NT2/D1 (cell line): ENCODE data around the gene NOP16.

Experiments
- DNase-seq: peaks from one replicate; pipeline ENCODE4 v3.0.0-alpha.2; 2011; ENCODE audit warnings: low read depth, low spot score
- H3K27me3 ChIP-seq: 2 replicates; pipeline ENCODE4 v1.6.0; 2011; ENCODE audit warnings: mild to moderate bottlenecking; ENCODE audit not compliant: insufficient read length, insufficient read depth
- H3K36me3 ChIP-seq: 2 replicates; pipeline ENCODE4 v1.6.1; 2011; ENCODE audit warnings: mild to moderate bottlenecking, low read length, mixed read lengths; ENCODE audit not compliant: insufficient read depth, insufficient read length
- H3K4me1 ChIP-seq: 2 replicates; pipeline ENCODE4 v1.5.1; 2011; ENCODE audit not compliant: insufficient read depth, insufficient read length
- H3K4me3 ChIP-seq: 2 replicates; pipeline ENCODE4 v1.5.1; 2011; ENCODE audit warnings: low read depth; ENCODE audit not compliant: insufficient read length
- H3K9ac ChIP-seq: 2 replicates; pipeline ENCODE4 v1.6.0; 2011; ENCODE audit warnings: low read depth; ENCODE audit not compliant: insufficient read length
- H3K9me3 ChIP-seq: 2 replicates; pipeline ENCODE4 v1.5.1; 2011; ENCODE audit warnings: mild to moderate bottlenecking, low read length; ENCODE audit not compliant: insufficient read depth
- SUZ12 ChIP-seq: IDR thresholded peaks from 2 replicates; pipeline ENCODE4 v1.6.1; 2011; ENCODE audit not compliant: insufficient read length, insufficient read depth; ENCODE audit errors: extremely low read depth
- YY1 ChIP-seq: IDR thresholded peaks from 2 replicates; pipeline ENCODE4 v1.6.1; 2011; ENCODE audit not compliant: insufficient read length, insufficient read depth
- ZNF274 ChIP-seq: IDR thresholded peaks from 2 replicates; pipeline ENCODE4 v1.6.1; 2011; ENCODE audit warnings: mild to moderate bottlenecking, low read depth, low read length

The NOP16 gene

DNA sequence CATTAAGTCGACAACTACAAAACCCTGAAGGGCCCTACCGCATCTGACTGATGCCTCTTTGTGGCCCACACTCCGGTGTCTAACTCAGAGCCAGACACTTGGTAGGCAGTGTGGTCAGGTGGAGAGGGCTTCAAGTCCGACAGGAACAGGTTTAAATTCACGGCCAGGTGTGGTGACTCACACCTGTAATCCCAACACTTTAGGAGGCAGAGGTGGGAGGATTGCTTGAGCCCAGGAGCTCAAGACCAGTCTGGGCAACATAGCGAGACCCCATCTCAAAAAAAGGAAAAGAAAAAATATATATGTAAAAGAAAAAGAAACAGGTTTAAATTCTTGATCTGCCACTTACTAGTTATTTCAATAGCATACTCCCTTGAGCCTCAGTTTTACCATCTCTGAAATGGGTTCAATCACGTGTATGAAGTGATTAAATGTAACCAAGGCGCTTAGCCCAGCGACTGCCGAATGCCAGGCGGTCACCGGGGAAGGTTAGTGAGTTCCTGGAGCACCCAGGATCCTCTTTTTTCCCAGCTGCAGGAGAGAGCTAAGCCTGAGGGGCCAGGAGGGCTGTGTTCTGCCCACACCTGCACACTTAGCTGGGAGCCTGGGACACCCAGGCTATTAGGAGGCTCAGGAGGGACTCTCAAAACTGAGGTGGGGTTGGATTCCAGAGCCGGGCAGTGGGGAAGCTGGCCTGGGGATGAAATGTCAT is 27.0 kb upstream of the NOP16 start:
- peak overlapping the region; percentile 74 for H3K4me3 ChIP-seq
- no peak for DNase-seq

DNA sequence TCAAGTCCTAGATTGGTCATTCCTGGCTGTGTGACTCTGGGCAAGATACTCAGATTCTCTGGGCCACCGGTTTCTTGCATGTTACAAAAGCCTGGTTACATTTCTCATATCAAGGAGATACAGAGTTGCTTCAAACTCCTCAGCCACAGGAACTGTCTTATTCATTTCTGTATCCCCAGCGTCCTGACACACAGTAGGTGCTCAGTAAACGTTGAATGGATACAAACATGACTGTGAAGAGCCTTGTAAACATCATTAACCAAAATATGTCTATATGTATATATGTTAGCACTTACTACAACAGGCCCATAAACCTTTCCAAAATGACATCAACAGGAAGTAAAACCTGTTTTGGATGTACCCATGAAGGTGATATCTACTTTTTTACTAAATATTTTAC is 26.3 kb upstream of the NOP16 start:
- Histone ChIP-seq H3K27me3 (peaks cover 9% of the 10 kb centered on the region), H3K4me1 (peaks cover 3% of the 10 kb centered on the region), H3K9me3 (peaks cover 15% of the 10 kb centered on the region; the same call in 1 of the 2 replicates), H3K4me3 (no peak overlapping the region), H3K9ac (no peak overlapping the region), H3K36me3 (peaks cover 17% of the 10 kb centered on the region)
- TF ChIP-seq YY1 = no peak
- no peak for TF ChIP-seq ZNF274
- TF ChIP-seq SUZ12 = no peak
- DNase-seq = no peak

More for the DNA sequence above, 27.0 kb upstream of the NOP16 start:
- H3K36me3 ChIP-seq = peaks cover 10% of the 10 kb centered on the region
- peaks cover 19% of the 10 kb centered on the region for H3K9me3 ChIP-seq
- H3K9ac ChIP-seq = peak overlapping the region; percentile 82
- H3K27me3 ChIP-seq = peaks cover 9% of the 10 kb centered on the region
- H3K4me1 ChIP-seq = peaks cover 3% of the 10 kb centered on the region
- TF ChIP-seq SUZ12 = no peak
- no peak for TF ChIP-seq YY1
- no peak for TF ChIP-seq ZNF274

DNA sequence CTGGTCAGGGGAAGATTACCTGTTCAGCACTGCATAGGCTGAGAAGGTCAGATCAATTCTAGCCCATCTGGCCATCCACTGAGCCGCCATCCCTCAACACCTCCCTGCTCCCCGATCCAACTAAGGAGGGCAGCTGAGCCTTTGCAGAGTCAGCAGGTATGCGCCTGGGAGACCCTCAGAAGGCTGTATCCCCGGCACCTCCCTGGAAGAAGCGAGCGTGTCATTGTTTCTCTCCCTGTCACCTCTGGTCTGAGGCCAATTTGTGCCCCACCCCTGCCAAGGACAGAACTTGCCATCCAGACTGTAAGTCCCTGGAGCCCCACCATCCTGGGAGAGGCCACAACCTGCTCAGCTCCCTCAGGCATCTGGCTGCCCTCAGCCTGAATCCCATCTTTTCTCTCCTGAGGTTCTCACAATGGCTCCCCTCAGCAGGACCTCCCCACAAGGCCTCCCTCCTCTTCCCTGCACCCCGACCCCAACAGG is 25.4 kb upstream of the NOP16 start:
- TF ChIP-seq SUZ12 = no peak
- TF ChIP-seq YY1 = no peak
- TF ChIP-seq ZNF274 = no peak
- peaks cover 3% of the 10 kb centered on the region for H3K4me1 ChIP-seq
- no peak for DNase-seq

DNA sequence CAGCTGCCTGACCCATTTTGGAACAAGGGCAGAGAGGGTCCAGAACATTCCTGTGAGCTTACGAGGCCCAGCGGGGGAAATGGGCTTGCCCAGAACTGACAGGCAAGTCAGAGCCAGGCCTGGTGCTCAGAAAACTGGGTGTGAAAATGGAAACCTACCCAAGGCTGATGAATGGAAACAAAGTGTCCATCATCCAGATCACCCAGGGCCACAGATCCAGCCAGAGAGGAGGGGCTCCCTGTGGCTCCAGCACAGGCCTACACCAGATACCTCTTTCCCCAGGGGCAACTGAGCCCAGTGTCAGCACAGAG is 24.8 kb upstream of the NOP16 start:
- H3K4me3 ChIP-seq = no peak overlapping the region
- TF ChIP-seq SUZ12 (no peak), ZNF274 (no peak), YY1 (no peak)
- no peak for DNase-seq
- peaks cover 19% of the 10 kb centered on the region for H3K36me3 ChIP-seq
- H3K9me3 ChIP-seq = peaks cover 14% of the 10 kb centered on the region; the same call in 1 of the 2 replicates
- H3K4me1 ChIP-seq = peaks cover 3% of the 10 kb centered on the region
- peaks cover 9% of the 10 kb centered on the region for H3K27me3 ChIP-seq
- peak overlapping the region; percentile 10 for H3K9ac ChIP-seq

More for the DNA sequence above, 25.4 kb upstream of the NOP16 start:
- H3K9ac ChIP-seq = no peak overlapping the region
- peaks cover 15% of the 10 kb centered on the region; the same call in 1 of the 2 replicates for H3K9me3 ChIP-seq
- H3K4me3 ChIP-seq = no peak overlapping the region
- peaks cover 9% of the 10 kb centered on the region for H3K27me3 ChIP-seq
- peaks cover 19% of the 10 kb centered on the region for H3K36me3 ChIP-seq

DNA sequence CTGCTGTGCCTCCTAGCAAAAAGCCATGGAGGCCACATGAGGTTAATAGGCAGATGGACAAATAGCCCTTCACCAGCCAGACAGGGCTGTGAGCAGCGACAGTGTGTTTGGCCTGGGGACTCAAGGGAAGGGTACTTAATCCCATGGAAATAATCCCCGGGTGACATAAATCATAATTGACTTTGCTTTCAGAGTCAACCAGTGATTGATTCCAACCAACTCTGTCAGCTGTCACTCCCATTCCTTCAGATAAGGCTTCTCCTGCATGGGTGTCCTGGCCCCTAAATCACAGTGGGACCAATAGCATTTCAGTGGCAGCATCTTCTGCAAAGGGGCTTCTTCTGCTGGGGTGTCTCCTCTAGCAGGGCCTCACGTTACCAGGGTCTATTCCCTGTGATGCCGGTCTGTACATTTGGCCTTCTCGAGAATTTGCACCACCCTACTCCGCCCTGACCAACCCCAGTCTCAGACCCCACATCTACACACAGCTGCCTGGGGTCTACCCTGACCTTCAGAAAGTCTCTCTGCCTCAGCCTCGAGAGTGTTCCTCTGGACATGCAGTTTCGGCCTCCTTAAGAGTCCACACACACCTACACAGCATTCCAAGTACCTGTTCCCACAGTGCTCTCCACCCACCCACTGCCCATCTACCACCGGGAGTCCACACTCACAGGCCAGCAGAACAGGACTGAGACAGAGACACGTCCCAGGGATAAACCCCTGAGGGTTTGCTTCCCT is 24.3 kb upstream of the NOP16 start:
- H3K9me3 ChIP-seq = peaks cover 9% of the 10 kb centered on the region; the same call in 1 of the 2 replicates
- H3K27me3 ChIP-seq = peaks cover 9% of the 10 kb centered on the region
- H3K4me3 ChIP-seq = no peak overlapping the region
- no peak overlapping the region for H3K9ac ChIP-seq
- DNase-seq = no peak
- H3K4me1 ChIP-seq = peaks cover 3% of the 10 kb centered on the region
- peaks cover 22% of the 10 kb centered on the region for H3K36me3 ChIP-seq
- TF ChIP-seq ZNF274 = no peak

DNA sequence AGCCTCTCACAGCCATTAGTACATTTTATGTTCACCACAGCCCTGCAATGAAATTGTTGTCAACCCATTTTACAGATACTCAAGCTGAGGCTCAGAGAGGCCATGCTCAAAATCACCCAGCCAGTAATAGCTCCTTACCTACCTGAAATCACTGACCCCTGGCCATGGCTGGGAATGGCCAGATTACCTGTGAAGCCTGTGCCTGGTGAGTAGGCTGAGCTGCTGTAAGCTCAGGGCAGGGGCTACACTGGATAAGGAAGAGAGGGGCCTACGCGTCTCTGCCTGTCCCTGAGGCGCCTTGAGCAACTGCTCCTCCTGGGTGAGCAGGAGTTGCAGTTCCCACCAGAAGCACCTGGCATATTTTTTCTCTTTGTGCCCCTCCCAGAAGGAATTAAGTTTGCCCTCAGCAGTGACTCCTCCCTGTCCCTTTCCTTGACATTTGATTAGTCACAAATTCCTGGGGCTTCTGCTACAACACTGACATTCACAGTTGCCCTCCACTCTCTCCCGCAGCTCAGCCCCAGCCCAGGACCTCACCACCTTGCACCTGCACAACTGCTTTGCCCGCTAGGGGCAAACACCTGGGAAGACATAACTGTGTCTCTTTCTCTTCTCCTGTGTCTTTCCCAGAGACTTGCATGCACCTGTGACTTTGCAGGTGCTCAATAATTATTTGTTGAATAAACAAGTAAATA is 22.2 kb upstream of the NOP16 start:
- H3K4me1 ChIP-seq = no peaks in the 10 kb centered on the region

DNA sequence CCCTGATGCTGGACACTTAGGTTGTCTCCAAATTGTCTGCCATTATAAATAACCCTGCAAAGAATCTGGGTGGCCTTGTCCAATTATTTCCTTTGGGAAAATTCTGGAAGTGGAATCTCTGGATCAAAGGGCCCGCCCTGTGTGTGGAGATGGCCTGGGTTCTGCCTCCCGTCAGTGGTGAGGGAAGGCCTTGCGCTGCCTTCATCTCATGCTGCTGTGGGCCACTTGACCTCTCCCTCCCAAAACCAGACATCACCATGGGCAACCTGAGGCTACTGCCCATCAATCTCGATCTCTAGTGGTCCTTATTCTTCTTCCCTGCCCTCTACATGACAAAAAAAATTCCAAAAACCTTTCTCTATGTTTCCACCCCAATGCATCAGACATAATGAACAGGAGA is 21.4 kb upstream of the NOP16 start:
- Histone ChIP-seq H3K4me1 (no peaks in the 10 kb centered on the region), H3K9me3 (no peaks in the 10 kb centered on the region), H3K4me3 (no peak overlapping the region), H3K27me3 (no peaks in the 10 kb centered on the region), H3K36me3 (peaks cover 40% of the 10 kb centered on the region), H3K9ac (no peak overlapping the region)
- no peak for DNase-seq
- TF ChIP-seq SUZ12 = no peak
- TF ChIP-seq YY1 = no peak
- TF ChIP-seq ZNF274 = no peak

More for the DNA sequence above, 22.2 kb upstream of the NOP16 start:
- peaks cover 39% of the 10 kb centered on the region for H3K36me3 ChIP-seq
- H3K27me3 ChIP-seq = no peaks in the 10 kb centered on the region
- no peaks in the 10 kb centered on the region for H3K9me3 ChIP-seq
- H3K9ac ChIP-seq = no peak overlapping the region
- no peak overlapping the region for H3K4me3 ChIP-seq
- DNase-seq = no peak
- TF ChIP-seq SUZ12 (no peak), ZNF274 (no peak), YY1 (no peak)
